Inferior parietal cortex (tissue), 1 donor: ENCODE results near the gene SPTBN4.
"Not testable (repeated sequence)": the region's sequence is repeated elsewhere in the genome, so short reads cannot be mapped to it uniquely, and the experiment has no call there.

Experiments used
- DNase-seq: peaks from one replicate; pipeline ENCODE4 v3.0.0-alpha.2; 2016; ENCODE audit errors: extremely low spot score

SPTBN4 gene

DNA sequence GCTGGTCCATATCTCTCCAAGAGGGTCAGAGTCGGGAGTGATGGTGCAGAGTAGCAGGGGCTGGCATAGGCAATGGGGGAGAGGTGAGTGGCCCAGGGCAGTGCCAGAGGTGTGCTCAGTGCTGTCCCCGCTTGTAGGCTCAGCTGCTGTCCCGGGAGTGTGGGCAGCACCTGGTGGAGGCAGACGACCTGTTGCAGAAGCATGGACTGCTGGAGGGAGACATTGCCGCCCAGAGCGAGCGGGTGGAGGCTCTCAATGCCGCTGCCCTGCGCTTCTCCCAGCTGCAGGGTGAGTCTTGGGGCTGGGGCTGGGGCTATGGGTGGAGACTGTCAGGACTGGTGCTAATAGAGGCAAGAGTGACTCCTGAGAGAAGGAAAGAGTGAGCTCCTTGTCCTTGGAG is 39.3 kb downstream of the SPTBN4 start:
- no peak for DNase-seq

DNA sequence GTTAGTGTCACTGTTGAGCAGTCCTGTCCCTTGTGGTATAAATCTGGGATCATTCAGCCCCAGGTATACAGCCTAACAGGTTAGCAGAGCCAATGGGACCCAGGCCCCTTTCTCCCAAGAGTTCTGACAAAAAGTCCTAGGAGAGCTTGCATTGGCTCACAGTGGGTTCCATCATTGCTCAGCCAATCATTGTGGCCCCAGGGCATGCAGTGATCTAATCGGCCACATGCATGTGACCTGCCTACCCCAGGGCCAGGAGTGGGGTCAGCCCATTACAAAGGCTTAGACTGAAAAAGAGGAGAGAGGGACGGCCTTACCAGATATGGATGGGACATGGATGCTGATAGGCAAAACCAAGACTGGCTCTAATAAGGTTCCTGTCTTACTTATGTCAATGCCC is 41.1 kb downstream of the SPTBN4 start:
- DNase-seq = no peak

DNA sequence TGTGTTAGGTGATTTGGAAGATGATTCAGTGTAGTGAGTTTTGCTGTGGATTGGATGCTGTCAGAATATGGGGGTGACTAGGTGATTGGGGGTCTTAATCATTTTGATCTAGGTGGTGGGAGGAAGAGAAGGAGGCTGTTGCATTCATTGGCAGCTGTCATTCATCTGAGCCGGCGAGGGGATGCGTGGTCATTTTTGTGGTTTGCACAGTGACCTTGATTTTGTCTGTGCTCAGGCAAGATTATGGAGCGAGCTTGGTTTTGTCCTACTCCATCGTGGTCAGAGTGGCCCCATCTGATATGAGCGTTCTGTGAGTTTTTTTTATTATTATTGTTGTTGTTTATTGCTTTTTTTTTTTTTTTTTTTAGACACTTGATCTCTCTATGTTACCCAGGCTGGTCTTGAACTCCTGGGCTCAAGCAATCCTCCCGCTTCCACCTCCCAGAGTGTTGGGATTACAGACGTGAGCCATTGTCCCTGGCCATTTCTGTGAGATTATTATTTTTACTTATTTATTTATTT is 42.0 kb downstream of the SPTBN4 start:
- DNase-seq = no peak

DNA sequence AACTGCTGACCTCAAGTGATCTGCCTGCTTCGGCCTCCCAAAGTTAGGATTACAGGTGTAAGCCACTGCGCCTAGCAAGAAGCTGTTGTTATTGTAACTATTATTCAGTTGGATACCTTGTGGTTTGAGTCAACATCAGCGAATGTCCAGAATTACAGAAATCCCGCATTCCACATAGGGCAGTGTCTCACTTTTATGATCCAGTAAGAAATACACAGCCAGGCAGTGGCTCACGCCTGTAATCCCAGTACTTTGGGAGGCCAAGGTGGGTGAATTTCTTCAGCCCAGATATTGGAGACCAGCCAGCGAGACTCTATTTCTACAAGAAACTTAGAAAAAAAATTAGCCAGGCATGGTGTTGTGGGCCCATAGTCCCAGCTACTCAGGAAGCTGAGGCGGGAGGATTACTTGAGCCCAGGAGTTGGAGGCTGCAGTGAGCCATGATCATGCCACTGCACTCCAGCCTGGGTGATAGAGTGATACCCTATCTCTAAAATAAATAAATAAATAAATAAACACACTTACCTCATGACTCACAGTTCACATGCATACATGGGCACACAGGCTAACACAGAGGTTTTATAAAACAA is 43.8 kb downstream of the SPTBN4 start:
- no peak for DNase-seq

DNA sequence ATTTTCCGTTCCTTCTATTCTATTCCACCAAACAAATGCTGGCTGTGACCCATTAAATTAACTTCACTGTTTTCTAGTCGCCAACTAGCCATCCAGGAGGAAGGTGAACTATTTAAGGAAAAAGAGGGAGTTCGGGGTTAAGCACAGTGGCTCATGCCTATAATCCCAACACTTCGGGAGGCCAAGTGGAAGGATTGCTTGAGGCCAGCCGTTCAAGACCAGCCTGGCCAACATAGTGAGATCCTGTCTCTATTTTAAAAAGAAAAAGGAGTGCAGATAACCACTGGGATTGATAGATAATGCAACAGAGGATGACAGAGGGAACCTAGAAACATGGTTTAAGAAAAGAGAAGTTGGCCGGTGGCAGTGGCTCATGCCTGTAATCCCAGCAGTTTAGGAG is 44.7 kb downstream of the SPTBN4 start:
- no peak for DNase-seq

DNA sequence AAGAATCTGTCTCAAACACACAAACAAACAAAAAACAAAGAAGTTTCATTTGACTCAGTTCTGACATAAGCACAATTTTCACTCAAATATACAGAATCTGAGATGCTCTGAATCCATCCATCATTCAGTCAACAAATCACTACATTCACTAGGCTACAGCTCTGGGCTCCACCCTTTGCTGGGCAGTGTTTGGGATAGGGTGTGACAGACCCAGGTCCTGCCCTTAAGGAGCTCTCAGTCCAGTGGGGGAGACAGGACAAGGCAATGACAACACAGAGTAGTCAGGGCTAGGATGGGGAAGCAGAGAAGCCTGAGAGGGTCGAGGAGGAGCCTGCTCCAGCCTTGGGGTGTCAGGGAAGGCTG is 45.3 kb downstream of the SPTBN4 start:
- DNase-seq = no peak

DNA sequence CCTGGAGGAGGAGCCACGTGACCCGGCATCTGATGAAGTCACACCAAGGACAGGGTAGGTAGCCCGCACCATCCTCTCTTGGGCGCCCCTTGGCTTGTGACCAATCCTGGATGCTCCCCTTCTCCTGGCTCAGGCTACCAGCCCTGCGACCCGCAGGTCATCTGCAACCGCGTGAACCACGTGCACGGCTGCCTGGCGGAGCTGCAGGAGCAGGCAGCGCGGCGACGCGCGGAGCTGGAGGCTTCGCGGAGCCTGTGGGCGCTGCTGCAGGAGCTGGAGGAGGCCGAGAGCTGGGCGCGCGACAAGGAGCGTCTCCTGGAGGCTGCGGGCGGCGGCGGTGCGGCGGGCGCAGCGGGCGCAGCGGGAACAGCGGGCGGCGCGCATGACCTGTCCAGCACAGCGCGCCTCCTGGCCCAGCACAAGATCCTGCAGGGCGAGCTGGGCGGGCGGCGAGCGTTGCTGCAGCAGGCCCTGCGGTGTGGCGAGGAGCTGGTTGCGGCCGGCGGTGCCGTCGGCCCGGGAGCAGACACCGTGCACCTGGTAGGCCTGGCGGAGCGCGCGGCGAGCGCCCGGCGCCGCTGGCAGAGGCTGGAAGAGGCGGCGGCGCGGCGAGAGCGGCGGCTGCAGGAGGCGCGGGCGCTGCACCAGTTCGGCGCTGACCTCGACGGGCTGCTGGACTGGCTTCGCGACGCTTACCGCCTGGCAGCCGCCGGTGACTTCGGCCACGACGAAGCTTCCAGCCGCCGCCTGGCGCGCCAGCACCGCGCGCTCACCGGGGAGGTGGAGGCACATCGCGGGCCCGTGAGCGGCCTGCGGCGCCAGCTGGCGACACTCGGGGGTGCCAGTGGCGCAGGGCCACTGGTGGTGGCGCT is 45.9 kb downstream of the SPTBN4 start:
- no peak for DNase-seq

DNA sequence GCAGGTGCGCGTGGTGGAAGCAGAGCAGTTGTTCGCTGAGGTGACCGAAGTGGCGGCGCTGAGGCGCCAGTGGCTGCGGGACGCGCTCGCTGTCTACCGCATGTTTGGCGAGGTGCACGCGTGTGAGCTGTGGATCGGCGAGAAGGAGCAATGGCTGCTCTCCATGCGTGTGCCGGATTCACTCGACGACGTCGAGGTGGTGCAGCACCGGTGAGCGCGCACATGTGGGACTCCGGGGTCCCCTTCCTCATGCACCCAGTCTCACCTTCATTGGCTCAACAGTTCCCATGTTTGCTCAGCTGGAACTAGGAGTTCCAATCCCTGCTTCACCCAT is 46.5 kb downstream of the SPTBN4 start:
- DNase-seq = no peak

DNA sequence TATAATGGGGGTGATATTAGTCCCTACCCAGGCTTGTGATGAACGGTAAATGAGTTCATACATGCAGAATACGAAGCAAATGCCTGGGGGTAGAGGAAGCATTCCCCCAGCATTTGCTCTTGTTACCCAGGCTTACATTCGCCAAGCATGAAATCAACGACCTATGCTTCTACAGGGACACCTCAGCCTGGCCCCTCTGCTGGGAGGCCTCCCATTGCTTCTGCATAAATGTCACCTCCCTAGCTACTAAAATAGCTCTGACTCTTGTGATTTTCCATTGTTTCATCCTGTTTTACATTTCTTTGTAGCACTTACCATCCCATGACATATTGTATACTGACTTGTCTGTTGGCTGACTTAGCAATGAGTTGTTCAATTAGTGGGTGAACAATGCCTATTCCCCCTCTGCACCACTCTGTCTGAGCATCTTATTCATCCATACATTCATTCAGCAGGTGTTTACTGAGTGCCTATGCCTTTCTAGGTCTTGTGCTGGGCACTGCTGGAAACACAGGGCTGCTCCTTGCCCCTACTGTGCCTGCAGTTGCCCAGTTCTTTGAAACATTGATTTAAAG is 47.0 kb downstream of the SPTBN4 start:
- DNase-seq = no peak

DNA sequence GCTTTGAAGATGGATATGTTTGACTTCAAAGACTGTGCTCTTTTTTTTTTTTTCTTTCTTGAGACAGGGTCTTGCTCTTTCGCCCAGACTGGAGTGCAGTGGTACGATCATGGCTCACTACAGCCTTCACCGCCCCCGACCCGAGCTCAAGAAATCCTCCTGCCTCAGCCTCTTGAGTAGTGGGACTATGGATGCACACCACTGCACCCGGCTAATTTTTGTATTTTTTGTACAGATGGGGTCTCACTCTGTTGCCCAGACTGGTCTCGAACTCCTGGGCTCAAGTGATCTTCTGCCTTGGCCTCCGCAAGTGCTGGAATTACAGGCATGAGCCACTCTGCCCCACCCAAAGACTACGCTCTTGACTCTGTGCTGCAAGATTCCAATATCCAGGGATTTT is 50.4 kb downstream of the SPTBN4 start:
- no peak for DNase-seq

DNA sequence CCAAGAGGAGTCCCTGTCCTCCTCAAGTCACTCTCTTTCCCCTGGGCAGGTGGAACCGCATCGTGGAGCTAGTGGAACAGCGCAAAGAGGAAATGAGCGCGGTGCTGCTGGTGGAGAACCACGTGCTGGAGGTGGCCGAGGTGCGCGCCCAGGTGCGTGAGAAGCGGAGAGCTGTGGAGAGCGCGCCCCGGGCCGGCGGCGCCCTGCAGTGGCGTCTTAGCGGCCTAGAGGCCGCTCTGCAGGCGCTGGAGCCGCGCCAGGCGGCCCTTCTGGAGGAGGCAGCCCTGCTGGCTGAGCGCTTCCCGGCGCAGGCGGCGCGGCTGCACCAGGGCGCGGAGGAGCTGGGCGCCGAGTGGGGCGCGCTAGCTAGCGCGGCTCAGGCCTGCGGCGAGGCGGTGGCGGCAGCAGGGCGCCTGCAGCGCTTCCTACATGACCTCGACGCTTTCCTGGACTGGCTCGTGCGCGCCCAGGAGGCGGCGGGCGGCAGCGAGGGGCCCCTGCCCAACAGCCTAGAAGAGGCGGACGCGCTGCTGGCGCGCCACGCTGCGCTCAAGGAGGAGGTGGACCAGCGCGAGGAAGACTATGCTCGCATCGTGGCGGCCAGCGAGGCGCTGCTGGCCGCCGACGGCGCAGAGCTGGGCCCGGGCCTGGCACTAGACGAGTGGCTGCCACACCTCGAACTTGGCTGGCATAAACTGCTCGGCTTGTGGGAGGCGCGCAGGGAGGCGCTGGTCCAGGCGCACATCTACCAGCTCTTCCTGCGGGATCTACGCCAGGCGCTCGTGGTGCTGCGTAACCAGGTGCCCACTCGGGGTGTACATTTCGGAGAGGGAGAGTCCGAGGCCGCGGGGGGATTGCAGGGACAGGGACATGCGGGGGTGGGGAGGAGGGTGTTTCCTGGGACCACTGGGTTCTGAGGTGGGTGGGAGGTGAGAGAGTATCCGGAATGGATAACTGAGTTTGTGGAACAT is 52.8 kb downstream of the SPTBN4 start:
- no peak for DNase-seq

DNA sequence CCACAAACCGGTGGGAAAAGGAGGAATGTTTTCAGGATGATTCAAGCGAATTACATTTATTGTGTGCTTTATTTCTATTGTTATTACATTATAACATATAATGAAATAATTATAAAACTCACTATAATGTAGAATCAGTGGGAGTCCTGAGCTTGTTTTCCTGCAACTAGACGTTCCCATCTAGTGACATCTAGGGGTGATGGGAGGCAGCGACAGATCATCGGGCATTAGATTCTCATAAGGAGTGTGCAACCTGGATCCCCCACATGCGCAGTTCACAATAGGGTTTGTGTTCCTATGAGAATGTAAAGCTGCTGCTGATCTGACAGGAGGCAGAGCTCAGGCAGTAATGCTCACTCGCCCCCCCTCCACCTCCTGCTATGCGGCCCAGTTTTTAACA is 54.5 kb downstream of the SPTBN4 start:
- DNase-seq = no peak

DNA sequence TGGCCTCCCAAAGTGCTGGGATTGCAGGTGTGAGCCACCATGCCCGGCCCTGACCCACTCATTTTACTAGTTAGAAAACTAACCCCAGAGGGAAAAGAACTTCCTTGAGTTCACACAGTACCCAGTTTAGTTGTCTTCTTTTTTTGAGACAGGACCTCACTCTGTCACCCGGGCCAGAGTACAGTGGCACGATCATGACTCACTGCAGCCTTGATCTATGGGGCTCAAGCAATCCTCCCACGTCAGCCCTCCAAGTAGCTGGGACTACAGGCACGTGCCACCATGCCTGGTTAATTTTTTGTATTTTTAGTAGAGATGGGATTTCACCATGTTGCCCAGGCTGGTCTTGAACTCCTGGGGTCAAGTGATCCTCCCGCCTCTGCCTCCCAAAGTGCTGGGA is 55.1 kb downstream of the SPTBN4 start:
- not testable (repeated sequence) for DNase-seq

DNA sequence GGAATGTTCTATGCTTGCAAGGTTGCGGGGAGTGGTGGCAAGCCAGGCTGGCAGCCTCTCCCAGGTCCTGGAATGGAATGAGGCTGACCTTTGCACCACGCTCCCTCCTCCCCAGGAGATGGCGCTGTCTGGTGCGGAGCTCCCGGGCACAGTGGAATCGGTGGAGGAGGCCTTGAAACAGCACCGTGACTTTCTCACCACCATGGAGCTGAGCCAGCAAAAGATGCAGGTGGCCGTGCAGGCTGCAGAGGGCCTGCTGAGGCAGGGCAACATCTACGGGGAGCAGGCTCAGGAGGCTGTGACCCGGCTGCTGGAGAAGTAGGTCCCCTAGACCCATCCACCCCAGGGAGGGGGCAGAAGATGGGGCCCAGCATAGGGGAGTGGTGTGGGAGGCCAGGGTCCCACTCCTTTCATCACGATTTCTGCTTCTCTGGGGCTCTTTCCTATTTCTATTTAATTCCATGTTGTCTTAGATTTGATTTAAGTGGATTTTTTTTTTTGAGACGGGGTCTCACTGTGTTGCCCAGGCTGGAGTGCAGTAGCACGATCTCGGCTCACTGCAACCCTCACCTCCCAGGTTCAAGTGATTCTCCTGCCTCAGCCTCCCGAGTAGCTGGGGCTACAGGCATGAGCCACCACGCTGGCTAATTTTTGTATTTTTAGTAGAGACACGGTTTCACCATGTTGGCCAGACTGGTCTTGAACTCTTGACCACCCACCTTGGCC is 56.7 kb downstream of the SPTBN4 start:
- DNase-seq = no peak

DNA sequence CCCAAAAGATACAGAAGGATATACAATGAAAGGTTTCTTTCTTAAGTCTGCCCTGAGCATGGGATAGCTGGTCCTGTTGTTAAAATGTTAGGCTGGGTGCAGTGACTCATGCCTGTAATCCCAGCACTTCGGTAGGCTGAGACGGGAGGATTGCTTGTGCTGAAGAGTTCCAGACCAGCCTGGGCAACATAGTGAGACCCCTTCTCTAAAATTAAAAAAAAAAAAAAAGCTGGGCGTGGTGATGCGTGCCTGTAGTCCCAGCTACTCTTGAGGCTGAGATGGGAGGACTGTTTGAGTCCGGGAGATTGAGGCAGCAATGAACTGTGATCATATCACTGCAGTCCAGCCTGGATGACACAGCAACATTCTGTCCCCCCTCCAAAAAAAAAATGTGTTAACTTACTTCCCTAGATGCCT is 57.3 kb downstream of the SPTBN4 start:
- no peak for DNase-seq

DNA sequence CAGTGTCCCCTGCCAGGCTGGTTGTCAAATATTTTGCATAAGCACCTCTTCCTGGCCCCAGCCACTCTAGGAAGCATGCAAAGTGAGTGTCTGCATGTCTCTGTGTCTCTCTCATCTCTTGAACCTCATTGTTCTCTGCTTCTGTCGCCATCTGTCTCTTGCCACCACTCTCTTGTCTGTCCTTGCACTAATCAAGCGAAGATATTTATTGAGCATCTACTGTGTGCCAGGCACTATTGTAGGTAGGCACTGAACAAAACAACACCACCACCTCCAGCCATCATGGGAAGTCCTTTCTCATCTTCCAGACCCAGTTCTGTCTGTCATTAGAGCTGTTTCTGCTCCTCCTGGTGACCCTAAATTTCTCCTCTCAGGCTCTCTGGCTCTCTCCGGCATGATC is 57.9 kb downstream of the SPTBN4 start:
- no peak for DNase-seq

DNA sequence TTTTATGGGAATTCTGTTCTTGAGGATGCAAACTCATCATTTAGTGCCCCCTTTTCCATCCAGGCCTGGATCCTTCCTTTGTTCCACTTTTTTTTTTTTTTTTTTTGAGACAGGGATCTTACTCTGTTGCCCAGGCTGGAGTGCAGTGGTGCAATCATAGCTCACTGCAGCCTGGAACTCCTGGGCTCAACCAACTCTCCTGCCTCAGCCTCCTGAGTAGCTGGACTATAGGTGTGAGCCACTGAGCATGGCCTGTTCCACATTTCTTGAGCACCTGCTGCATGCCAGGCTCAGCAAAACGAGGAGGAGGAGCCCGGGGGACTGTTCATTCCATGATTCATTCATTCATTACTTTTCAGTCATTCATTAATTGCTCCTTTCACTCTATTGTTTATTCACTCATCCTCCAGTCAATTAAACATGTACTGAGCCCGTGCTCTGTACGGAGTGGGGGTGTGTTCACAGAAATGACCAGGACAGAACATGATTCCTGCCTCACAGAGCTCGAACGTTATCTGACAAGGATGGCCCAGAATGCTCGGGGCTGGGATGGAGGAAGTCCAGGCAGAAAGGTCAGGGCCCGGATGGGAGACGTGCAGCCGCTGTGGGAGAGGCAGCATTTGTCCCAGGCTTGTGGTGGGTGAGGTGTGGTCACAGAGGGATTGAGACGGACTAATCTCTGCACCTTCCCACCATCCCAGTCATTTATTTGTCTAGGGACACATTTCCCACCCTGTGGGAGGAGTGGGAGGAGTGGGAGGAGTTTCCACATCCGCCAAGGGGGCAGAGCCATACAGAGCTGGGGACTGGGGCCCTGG is 58.6 kb downstream of the SPTBN4 start:
- no peak for DNase-seq

DNA sequence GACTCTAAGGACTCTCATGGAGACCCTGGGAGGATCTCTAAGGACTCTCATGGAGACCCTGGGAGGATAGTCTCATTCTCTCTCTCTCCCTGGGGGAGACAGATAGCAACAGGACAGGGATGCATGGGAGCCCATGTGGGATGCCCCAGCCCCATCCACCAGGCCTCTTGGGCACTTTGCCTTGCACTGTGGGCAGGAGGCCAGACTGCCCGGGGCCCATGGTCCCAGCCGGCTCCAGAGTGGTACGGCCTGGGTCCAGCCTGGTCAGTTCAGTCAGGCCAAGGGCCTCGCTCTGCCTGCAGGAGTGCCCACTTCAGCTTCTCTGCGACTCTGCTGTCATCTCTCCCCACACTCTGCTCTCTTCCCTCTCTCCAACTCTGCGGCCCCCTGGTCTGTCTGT is 61.3 kb downstream of the SPTBN4 start:
- DNase-seq = no peak

DNA sequence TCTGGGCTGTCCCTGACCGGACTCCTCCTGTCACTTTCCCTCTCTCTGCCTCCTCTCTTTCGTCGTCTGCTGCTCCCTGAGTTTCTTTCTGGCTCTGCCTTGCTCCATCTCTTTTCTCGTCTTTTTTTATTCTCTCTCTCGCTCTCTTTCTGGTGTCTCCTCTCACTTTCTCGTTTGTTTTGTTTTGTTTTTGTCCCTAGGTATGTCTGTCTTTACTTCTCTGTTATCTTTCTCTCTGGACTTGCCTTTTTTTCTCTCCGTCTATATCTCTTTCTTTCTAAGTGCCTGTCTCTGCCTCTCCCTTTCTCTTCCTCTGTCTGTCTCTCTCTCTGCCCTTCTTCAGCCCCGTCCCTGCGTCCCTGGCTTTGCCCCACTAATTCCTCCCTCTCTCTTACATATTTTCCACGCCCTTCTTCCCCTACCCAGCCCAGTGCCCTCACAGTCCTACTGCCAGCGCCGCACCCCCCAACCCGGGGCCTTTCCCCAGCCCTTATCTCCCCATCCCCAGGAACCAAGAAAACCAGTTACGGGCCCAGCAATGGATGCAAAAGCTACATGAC is 61.8 kb downstream of the SPTBN4 start:
- DNase-seq = no peak
